Measurements from ENCODE around the gene EXT2.

The EXT2 gene

DNA sequence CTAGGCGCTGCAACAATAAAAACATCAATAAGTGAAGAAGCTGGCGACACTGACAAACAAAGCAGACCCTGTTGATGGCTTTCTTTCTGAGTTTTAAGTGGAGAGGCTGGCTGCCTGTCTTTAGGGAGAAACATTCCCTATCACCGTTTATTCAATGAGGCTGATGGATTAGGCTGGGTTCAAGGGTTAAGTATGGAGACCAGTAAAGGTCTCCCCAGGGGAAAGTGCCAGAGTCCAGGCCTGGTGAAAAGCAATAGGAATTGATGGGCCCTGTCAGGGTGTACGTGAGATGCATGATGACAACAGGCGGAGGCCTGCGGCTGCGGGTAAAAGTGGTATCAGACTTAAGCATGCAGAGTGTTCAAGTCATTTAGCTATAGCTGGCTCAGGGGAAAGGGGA is 111.8 kb downstream of the EXT2 start:
- DNase-seq: no peak

DNA sequence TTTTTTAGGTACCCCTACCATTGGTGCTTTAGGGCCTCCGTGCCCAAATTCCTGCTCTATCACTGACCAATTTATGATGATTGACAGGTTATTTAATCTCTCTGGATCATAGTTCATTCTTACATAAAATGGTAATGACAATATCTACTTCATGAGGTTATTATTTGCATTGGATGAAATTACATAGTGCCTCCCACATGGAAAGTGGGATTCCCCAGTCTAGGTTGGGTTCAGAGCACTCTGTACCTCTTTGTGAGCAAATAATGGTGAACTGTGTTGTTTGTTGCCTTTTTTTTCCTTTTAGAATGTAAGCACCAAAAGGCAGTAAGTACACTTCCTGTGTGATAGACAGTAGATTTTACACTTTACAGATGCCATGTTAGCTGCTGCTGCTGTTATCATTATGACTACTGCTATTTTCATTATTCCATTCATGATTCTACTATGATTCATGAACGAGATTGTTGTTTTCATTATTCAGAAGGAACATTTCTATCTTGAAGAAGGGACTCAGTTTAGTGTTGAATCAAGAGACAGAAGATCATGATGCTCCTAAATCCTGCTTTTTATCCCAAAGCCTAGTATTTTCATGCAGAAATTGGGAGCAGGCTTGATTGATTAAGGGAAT is 113.6 kb downstream of the EXT2 start:
- no peak for DNase-seq

DNA sequence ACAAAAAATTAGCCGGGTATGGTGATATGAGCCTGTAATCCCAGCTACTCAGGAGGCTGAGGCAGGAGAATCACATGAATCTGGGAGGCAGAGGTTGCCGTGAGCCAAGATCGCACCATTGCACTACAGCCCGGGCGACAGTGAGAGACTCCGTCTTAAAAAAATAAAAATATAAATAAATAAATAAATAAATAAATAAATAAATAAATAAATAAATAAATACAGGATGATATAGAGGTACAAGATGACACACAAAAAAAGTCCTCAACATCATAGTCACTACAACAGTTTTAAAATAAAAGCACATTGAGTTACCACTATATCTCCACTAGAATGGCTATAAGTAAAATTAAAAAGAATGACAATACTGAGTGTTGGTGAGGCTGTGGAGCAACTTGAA is 116.7 kb downstream of the EXT2 start:
- no peak for DNase-seq

DNA sequence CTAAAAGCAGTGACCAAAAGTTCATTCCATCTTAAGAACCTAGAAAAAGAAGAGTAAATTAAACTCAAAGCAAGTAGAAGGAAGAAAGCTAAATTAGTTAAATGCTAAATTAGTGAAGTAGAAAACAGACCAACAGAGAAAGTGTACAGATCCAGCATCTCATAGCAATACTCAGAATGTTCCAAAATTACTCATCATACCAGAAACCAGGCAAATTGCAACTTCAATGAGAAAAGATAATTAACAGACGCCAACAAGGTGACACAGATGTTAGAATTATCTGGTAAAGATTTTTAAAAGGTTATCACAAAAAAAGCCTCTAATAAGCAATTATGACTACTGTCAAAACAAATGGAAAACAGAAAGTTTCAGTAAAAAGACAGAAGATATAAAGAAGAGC is 117.7 kb downstream of the EXT2 start:
- no peak for DNase-seq

DNA sequence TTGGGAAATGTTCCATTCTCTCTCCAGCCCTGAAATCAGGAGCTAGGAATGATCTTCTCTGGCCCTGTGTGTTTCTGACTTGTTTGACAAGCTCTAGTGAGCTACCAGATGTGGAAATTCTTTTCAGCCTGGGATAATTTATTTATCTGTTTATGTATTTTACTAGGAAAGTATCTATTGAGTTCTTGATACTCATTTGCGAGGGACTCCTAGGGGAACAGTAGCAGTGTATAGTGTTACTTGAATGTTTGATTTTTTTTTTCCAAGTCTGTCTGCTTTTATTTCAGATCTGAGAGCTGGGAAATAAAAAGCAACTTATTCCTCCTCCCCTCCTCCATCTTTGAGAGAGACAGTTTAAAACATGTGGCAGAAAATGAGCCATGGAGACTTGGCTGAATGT is 122.0 kb downstream of the EXT2 start:
- DNase-seq: no peak

DNA sequence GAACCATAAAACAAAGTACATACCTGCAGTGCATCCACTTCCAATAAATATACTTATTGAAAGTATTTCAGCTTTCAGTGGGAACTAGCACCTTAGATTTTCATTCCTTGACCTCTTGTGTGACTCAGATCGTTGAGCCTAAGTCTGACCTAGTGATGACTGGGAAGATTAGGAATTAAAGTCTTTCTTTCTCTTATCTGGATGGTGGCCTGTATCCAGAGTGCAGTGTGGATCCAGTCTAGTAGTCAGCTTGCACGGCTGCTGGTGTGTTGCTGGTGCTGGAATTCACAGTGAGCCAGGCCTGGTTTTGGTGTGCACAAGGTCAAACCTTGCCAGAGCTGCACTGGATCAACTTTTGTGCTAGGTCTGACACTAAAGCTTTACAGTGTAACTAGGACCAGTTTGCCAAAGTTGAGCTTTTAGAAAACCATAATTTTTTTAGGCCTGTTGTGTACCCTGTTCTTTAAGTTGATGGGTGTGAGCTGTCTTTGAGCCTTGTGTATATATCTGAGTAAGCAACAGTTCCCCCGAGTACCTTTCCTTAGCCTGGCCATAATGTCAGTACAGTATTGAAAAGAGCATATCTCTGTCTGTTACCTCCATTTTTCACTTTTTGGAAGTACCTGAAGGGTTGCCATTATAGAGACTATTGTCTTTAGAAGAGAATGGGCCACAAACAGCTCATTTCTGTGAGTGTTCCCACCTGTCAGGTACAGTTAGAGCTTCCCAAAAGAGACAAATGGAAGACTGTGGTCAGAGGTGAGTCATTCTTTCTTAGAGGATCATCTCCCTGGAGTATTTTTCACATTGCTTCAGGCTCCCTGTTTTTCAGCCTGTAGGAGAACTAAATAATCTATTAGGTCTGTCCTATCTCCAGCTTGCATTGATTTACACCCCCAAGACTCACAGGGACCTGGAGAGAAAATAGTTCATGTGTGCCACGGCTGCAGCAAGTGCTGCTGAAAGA is 124.6 kb downstream of the EXT2 start:
- DNase-seq: no peak

DNA sequence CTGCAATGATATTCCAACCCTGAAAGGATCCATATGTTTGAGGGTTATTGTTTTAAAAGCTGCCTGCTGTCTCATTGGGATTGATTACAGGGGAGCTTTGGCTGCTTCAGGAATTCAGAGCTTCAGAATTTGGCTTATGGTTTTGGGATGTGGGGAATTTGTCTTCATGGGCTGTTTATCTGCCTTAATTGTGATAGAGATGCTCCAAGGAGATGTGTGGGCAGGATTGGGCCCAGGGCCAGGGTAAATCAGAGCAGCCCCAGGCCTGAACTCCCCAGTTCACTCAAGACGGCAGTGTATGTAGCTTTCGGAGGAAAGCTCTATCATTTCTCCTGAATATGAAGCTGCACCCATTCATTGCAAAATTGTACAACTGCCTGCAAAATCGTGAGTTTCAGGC is 126.0 kb downstream of the EXT2 start:
- DNase-seq: no peak

DNA sequence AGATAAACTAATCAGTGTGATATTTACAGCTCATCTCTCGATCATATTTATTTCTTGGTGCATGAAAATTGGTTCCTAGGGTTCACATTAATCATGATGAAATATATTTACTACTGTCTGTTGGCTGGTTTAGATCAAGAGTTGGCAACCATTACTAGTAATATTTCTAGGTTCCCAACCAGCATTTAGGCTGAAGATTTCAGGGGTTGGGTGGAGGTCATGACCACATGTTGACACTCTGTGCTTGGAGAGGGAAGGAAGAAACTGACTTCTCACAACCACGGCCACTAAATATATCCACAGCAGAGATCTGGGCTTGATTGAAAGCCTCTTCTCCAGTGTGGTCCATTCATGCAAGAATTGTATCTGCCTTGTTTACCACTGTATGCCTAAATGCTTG is 126.5 kb downstream of the EXT2 start:
- DNase-seq: no peak

DNA sequence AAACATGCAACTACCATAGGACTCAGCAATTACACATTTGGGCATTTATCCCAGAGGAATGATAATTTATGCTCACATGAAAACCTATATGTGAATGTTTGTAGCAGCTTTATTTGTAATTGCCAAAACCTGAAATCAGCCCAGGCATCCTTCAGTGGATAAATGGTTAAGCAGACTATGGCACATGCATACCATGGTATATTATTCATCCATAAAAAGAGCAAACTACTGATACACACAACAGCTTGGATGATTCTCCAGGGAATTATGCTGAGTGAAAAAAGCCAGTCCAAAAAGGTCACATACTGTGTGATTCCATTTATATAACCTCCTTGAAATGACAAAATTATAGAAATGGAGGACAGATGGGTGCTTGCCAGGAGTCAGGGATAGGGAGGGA is 127.8 kb downstream of the EXT2 start:
- DNase-seq: no peak

DNA sequence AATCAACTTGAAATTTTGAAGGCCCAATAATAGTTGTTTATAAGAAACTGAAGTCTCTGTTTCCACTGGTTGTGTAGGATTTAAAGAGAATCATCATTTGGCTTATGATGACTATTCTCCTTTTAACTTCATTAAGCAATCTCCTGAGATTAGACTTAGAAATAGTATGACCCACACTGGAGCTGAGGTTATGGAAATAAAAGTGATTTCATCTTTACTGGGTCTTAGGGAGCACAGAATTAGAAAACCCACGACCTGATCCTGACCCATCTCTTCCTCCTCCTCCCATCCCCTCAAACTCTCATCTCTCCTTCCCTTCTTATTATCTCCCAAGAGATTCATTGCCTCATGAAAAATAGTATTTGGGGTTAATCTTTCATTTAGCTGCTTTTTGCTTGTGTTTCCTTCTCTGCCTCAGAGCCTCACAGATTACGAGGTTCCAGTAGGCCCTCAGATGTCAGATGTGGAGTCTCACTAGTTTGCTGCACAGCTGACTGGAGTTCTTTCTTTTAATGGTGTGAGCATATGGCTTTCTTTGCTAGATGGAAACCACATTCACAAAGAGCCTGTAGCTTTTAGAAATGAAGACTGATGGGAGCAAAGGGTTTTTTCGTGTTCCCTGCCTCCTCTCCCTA is 129.5 kb downstream of the EXT2 start:
- no peak for DNase-seq

DNA sequence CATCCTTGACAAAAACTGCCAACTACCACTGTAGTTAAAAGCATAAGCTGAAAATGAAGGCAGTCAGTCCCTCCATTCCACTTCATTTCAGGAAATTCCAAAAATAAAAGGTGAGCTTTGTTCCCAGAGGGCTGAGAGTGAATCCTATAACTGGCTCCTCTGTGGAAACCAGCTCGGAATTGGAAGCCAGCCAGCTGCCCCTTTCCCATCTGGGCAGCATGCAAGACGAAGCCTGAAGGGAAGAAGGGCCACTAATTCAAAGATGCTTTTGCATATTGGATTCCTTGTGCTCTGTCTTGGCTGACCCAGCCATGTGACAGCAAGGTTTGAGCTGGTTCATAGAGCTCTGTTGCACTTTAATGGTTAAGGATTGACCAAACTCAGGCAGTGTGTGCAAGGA is 131.0 kb downstream of the EXT2 start:
- no peak for DNase-seq

DNA sequence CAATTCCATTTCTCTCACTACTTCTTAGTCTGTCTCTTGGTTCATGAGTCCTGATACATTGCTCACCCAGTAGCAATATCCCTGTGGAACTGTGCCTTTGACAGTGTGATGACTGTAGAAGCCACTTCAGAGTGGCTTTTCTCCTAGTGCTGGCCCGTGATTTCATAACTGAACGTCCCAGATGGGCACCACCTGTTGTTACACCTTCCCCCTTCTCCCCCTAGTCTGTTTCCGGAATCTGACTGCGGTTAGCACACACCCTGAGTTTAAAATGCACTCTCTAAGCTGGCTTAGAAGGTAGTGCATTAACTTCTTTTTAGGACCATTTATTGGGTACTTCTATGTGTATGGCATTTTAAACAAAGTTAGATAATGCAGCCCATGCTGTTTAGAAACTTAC is 131.5 kb downstream of the EXT2 start:
- DNase-seq: no peak

DNA sequence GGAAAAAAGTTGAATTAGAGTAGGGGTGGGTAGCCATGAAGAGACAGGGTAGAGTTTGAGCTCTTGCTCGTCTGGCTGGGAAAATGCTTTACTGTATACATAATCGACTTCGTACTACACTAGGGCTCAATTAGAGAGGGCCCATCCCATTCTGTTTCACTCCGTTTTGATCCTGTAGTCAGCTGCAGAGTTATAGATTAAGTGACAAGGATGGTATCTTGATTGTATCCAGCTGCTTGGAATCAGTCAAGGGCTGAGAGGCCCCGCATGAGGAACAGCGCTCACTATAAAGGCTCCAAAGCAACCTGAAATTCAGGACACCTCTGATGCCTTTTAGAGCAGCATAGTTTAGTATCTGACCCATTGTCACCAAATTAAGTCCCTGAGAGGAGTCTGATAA is 132.9 kb downstream of the EXT2 start:
- DNase-seq: no peak

DNA sequence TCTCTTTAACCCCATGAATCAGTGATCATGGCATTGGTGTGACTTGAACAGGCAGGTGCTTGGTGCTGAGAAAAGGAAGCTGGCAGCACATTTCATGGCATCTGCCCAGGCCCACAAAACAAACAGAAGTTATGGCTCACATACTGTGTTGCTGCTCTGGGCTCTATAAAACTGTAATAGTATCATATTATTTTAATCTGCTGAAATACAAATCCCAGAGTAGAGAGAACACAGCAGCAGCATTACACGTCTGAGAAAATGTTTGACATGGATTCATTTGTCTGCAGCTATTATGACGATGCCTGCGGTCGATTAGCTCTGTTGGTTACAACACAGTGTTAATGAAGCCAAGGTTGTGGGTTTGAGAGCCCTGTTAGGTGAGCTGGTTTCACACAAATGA is 133.6 kb downstream of the EXT2 start:
- DNase-seq: no peak

DNA sequence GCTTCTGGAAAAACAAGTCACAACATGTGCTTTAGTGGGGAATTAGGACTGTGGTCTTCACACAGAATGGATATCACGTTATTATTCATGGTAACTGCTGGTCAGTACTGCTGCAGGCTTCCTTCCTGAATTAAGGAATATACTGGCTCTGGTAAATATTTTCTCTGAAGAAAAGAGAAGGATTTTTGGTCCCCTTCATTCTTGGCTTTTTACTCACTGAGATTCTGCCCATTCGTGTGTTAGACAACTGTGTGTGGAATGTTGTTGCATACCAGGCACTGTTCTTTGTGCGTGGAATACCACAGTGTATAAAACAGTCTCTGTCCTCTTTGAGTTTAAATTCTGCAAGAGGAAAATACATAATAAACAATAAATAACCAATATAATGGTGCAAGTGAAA is 134.1 kb downstream of the EXT2 start:
- DNase-seq: no peak

DNA sequence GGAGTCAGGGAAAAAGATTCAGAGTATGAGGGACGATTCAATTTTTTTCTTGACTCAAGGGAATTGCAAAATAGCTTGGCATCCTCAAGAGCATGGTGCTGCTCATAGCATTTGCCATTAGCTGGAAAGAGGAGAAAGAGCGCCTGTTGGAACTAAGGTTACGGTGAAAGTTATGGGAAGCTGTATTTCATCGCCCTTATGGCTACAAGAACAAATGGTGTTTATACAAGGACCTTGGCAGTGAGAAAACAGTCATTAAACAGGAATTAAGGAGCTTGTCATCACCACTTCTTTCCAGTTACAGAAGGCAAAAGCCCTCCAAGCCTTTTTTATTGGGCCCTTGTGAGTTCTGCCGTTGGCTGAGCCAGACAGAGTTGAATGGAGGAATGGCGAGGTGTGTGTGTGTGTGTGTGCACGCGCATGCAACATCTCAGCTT is 140.3 kb downstream of the EXT2 start:
- no peak for DNase-seq

DNA sequence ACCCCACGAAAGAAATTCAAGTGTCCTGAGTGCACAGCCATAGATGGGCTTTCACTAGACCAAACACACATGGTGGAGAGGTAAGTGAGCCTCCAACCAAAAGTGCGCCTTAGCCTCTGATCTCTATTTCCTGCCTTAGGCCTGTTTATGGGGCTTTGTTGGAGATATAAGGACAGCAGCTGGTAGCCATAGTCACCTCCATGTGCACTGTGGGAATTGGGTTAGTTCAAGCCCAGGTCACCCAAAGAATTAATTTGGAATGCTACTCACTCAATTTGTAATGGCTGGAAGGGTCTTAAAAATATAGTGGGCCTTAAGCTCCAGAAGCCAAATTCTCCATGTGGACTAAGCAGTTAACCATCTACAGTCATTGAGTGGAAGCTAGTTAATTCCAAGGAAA is 140.8 kb downstream of the EXT2 start:
- DNase-seq: no peak

DNA sequence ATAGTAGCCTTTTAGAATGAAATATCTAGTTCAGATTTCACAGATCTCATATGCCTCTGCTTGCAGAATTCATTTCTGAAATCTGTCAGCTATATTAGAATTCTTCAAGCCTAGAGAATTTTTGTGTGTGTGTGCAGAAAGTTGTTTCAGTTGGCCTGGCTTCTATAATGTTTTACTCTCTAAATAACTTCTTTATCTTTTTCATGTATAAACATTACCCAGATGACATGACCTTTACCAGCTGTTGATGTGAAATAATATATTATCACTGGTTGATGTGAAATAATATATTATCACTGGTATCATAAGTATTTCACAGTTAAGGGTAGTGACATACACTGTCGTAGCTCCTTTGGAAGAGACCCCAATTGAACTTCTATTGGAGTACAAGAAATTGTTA is 141.7 kb downstream of the EXT2 start:
- no peak for DNase-seq

DNA sequence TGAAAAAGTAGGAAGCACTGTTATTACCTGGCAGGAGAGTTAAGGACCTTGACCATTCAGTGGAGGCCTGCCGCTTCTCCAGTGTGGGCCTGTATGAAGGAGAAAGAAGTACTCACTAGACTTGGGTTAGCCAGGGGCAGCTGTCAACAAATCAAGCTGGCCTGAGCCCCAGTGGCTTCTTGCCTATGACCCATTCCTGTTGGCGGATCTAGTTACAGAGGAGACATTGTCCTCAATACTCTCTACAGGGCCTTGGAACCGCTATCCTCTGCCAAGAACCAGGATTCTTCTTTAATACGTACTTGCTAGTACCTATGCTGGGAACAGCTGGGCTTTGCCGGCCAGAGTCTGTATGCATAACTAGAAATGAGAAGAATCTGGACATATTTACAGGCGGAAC is 146.4 kb downstream of the EXT2 start:
- DNase-seq: no peak

DNA sequence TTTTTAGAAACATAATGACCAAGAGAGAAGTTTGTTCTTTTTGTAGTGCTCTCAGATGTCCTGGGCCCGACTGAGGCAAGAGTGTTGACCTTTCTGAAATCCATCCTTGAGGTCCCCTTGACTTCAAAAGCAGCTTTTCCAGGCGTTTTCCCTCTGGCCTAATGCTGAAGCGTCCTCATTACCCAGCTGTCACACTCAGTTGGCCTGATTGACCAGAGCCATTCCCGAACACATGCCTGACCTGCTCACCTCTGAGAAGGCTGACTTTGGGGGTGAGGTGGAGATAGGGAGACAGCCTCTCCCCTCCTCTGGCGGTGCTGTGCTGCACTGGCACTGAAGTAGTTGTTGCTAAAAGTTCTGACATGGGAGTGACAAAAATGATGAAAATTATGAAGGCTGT is 147.6 kb downstream of the EXT2 start:
- no peak for DNase-seq

DNA sequence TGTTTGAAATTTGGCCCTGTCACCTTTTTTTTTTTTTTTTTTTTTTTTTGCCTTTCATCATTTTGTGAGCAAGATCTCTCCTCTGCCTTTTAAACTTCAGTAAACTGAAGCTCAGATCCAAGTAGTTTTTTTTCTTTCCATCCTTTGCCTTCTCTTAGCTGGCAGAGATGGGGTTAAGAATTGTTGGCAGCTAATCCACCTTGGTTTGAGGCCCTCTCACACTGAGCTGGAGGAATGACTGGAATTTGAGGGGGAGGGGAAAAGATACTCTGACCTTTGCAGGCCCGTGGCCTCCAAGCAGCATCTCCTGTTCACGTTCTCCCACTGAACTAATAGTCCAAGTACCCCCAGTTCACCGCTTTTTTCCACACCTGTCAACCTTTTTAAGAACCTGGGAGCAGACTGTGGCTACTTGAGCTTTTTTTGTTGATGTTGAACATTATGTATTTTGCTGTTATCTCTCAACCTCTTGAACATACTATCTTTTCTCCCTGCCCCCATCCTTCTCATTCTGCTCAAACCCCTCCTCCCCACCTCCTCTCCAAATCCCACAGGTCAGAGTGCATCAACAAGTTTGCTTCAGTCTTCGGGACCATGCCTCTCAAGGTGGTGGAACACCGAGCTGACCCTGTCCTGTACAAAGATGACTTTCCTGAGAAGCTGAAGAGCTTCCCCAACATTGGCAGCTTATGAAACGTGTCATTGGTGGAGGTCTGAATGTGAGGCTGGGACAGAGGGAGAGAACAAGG is 148.3 kb downstream of the EXT2 start:
- DNase-seq: no peak

DNA sequence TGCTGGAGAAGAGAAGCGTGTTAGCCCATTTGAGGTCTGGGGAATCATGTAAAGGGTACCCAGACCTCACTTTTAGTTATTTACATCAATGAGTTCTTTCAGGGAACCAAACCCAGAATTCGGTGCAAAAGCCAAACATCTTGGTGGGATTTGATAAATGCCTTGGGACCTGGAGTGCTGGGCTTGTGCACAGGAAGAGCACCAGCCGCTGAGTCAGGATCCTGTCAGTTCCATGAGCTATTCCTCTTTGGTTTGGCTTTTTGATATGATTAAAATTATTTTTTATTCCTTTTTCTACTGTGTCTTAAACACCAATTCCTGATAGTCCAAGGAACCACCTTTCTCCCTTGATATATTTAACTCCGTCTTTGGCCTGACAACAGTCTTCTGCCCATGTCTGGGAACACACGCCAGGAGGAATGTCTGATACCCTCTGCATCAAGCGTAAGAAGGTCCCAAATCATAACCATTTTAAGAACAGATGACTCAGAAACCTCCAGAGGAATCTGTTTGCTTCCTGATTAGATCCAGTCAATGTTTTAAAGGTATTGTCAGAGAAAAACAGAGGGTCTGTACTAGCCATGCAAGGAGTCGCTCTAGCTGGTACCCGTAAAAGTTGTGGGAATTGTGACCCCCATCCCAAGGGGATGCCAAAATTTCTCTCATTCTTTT is 149.3 kb downstream of the EXT2 start:
- no peak for DNase-seq

DNA sequence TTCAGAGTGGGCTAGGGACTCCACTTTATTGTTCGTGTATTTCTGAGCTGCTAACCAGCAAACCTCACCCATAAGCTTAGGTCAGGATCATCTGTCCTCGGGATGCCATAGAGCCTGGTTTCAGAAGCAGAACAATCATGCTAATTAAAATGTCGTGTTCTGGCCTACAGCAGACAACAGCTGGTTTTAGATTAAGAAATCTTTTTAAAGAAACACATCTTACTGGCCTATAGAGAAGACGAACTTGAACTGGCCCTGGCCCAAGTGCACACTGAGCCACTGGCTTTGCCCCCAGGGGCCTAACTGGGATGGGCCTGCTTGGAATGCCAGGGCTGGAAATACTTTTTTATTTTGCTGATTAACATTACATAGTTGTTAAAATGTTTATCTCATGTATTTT is 151.2 kb downstream of the EXT2 start:
- no peak for DNase-seq

Measured in GF-D8 (cell line).